Hepatocyte (in vitro differentiated cells): ENCODE data around the gene MAU2. TPM values are rescaled to one million over a fixed set of nuclear protein-coding genes. Genes with fewer than 3 reads are reported as not detected.

ENCODE experiments used
- DNase-seq: peaks from one replicate; pipeline ENCODE4 v3.0.0-alpha.2; 2016; ENCODE audit warnings: low spot score
- H2AFZ ChIP-seq: fragments of 200-600 bp; sonication (generic); 2 replicates; pipeline ENCODE4 v1.6.0; 2016; ENCODE audit warnings: antibody characterized with exemption, mild to moderate bottlenecking
- H3K27ac ChIP-seq: fragments of 200-600 bp; sonication (generic); 2 replicates; pipeline ENCODE4 v1.5.1; 2016; ENCODE audit warnings: mild to moderate bottlenecking
- H3K27me3 ChIP-seq: fragments of 200-600 bp; sonication (generic); 2 replicates; pipeline ENCODE4 v1.6.1; 2016
- H3K36me3 ChIP-seq: fragments of 200-600 bp; sonication (generic); replicated peaks from 2 replicates; pipeline ENCODE4 v1.5.1; 2016; ENCODE audit warnings: low read depth; ENCODE audit not compliant: insufficient read depth
- H3K4me1 ChIP-seq: fragments of 200-600 bp; sonication (generic); 2 replicates; pipeline ENCODE4 v1.5.1; 2016; ENCODE audit warnings: mild to moderate bottlenecking, moderate library complexity; ENCODE audit not compliant: insufficient read depth
- H3K4me2 ChIP-seq: fragments of 200-600 bp; sonication (generic); 2 replicates; pipeline ENCODE4 v1.6.0; 2016
- H3K4me3 ChIP-seq: fragments of 200-600 bp; sonication (generic); 2 replicates; pipeline ENCODE4 v1.5.1; 2016; ENCODE audit warnings: mild to moderate bottlenecking
- H3K79me2 ChIP-seq: fragments of 200-600 bp; sonication (generic); 2 replicates; pipeline ENCODE4 v1.6.0; 2017; ENCODE audit warnings: mild to moderate bottlenecking
- H3K9me2 ChIP-seq: fragments of 200-600 bp; sonication (generic); replicated peaks from 2 replicates; pipeline ENCODE4 v1.6.0; 2017; ENCODE audit warnings: mild to moderate bottlenecking; ENCODE audit not compliant: insufficient read depth
- H3K9me3 ChIP-seq: fragments of 200-600 bp; sonication (generic); 2 replicates; pipeline ENCODE4 v1.5.1; 2016; ENCODE audit warnings: low read depth, mild to moderate bottlenecking
- H4K20me1 ChIP-seq: fragments of 200-600 bp; sonication (generic); 2 replicates; pipeline ENCODE4 v1.6.0; 2016; ENCODE audit warnings: mild to moderate bottlenecking; ENCODE audit not compliant: insufficient read depth, poor library complexity, severe bottlenecking
- EZH2 ChIP-seq: fragments of 200-600 bp; sonication (generic); IDR thresholded peaks from 2 replicates; pipeline ENCODE4 v1.6.1; 2016; ENCODE audit warnings: antibody characterized with exemption, mild to moderate bottlenecking, borderline replicate concordance
- EZH2phosphoT487 ChIP-seq: fragments of 200-600 bp; sonication (generic); IDR thresholded peaks from one replicate; pipeline ENCODE4 v1.6.1; 2018; ENCODE audit warnings: antibody characterized with exemption, mild to moderate bottlenecking, low read depth, moderate library complexity; ENCODE audit not compliant: unreplicated experiment, severe bottlenecking
- WGBS: methylation state at CpG from one replicate; pipeline ENCODE4 v1.1.6; 2016; ENCODE audit warnings: low lambda C conversion rate; ENCODE audit errors: missing lambda C conversion rate; 5-methylcytosine and 5-hydroxymethylcytosine counted together
- polyA plus RNA-seq: library from polyadenylated mRNA; unstranded; fragments of >200 nt; fragmentation: Nextera tagmentation; extraction: Ambion mirVana; gene quantifications from 2 replicates; pipeline ENCODE4 v1.2.1, GENCODE V29; 2016
- total RNA-seq: library from RNA; depleted of rRNA; stranded (reverse); fragments of >200 nt; gene quantifications from 2 replicates; pipeline ENCODE4 v1.2.3, GENCODE V29; 2014
- TF ChIP-seq, protein P1 (sequence below): fragments of 200-600 bp; sonication (generic); IDR thresholded peaks from 2 replicates; pipeline ENCODE4 v1.5.1; 2016; ENCODE audit warnings: antibody characterized with exemption, mild to moderate bottlenecking; ENCODE audit not compliant: poor library complexity

MAU2 gene
- total and polyA plus RNA-seq, 2 experiments from 2014 or later, result 25.3 to 31.8 TPM

- Histone ChIP-seq H3K9me3 (no peaks in the 10 kb centered on the region), H3K4me2 (no peak overlapping the region), H4K20me1 (no peaks in the 10 kb centered on the region), H3K27ac (no peak overlapping the region), H2AFZ (no peak overlapping the region), H3K27me3 (no peaks in the 10 kb centered on the region), H3K79me2 (peaks cover 11% of the 10 kb centered on the region), H3K9me2 (no peaks in the 10 kb centered on the region), H3K36me3 (no peaks in the 10 kb centered on the region), H3K4me3 (no peak overlapping the region), H3K4me1 (peaks cover 5% of the 10 kb centered on the region)
- WGBS, result 90% methylated on average over 8 of the region's 8 CpGs
- TF ChIP-seq, protein P1, sequence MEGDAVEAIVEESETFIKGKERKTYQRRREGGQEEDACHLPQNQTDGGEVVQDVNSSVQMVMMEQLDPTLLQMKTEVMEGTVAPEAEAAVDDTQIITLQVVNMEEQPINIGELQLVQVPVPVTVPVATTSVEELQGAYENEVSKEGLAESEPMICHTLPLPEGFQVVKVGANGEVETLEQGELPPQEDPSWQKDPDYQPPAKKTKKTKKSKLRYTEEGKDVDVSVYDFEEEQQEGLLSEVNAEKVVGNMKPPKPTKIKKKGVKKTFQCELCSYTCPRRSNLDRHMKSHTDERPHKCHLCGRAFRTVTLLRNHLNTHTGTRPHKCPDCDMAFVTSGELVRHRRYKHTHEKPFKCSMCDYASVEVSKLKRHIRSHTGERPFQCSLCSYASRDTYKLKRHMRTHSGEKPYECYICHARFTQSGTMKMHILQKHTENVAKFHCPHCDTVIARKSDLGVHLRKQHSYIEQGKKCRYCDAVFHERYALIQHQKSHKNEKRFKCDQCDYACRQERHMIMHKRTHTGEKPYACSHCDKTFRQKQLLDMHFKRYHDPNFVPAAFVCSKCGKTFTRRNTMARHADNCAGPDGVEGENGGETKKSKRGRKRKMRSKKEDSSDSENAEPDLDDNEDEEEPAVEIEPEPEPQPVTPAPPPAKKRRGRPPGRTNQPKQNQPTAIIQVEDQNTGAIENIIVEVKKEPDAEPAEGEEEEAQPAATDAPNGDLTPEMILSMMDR, result no peak
- no peak for TF ChIP-seq EZH2
- no peak for TF ChIP-seq EZH2phosphoT487
- DNase-seq, result no peak
Measured at GRCh38 chr19:19382118-19382517, 61.5 kb downstream of the MAU2 start.

GRCh38 chr19:19384486-19384885 lies 63.9 kb downstream of the MAU2 start:
- DNase-seq, result no peak
- H3K27me3 ChIP-seq, result no peaks in the 10 kb centered on the region
- no peaks in the 10 kb centered on the region for H4K20me1 ChIP-seq
- no peaks in the 10 kb centered on the region for H3K9me3 ChIP-seq
- H3K36me3 ChIP-seq, result no peaks in the 10 kb centered on the region
- H2AFZ ChIP-seq, result peak overlapping the region; percentile 58
- no peak overlapping the region for H3K4me3 ChIP-seq
- WGBS, result 96% methylated on average over 13 of the region's 13 CpGs
- H3K4me2 ChIP-seq, result peak overlapping the region; percentile 75
- H3K4me1 ChIP-seq, result peaks cover 14% of the 10 kb centered on the region
- TF ChIP-seq, protein P1, result no peak
- H3K9me2 ChIP-seq, result no peaks in the 10 kb centered on the region
- H3K27ac ChIP-seq, result peak overlapping the region; percentile 82
- peaks cover 31% of the 10 kb centered on the region for H3K79me2 ChIP-seq

- TF ChIP-seq EZH2phosphoT487, result no peak
- no peak for TF ChIP-seq EZH2
- TF ChIP-seq, protein P1, result no peak
- peaks cover 40% of the 10 kb centered on the region for H3K79me2 ChIP-seq
- H3K4me2 ChIP-seq, result peak overlapping the region; percentile 75
- peak overlapping the region; percentile 9 for H3K4me3 ChIP-seq
- no peaks in the 10 kb centered on the region for H4K20me1 ChIP-seq
- H3K27ac ChIP-seq, result peak overlapping the region; percentile 88
- H3K4me1 ChIP-seq, result peaks cover 14% of the 10 kb centered on the region
- peak; percentile 100 for DNase-seq
- peak overlapping the region; percentile 58 for H2AFZ ChIP-seq
- H3K9me2 ChIP-seq, result no peaks in the 10 kb centered on the region
- H3K36me3 ChIP-seq, result no peaks in the 10 kb centered on the region
- no peaks in the 10 kb centered on the region for H3K27me3 ChIP-seq
- WGBS, result 2% methylated on average over 48 of the region's 75 CpGs
- H3K9me3 ChIP-seq, result no peaks in the 10 kb centered on the region
Measured at GRCh38 chr19:19385131-19385895, 64.7 kb downstream of the MAU2 start.
